T-cell (primary cell): Measurements from ENCODE around the gene OR6J1. TPM values are rescaled to one million over a fixed set of nuclear protein-coding genes. Genes with fewer than 3 reads are reported as not detected.
A peak's percentile ranks its signal among the peaks of the same experiment; 100 is the strongest.
"Not testable (repeated sequence)": the region's sequence is repeated elsewhere in the genome, so short reads cannot be mapped to it uniquely, and the experiment has no call there.

Source experiments
- ATAC-seq, 4 experiments: fragments of 200-7000 bp in 3 of 4; fragments of 150-1000 bp in 1 of 4; cut with Tn5 transposase; replicated peaks in 1 of 4; 1 replicate in 3 of 4; 2 replicates in 1 of 4; pipeline ENCODE4 v1.10.0; 2021; ENCODE audit warnings: moderate library complexity in 3 of 4, mild to moderate bottlenecking in 2 of 4, moderate number of reproducible peaks in 1 of 4
- CTCF ChIA-PET, 2 donors: fragments of 300-600 bp; sonication (Branson Sonifier 250); formaldehyde crosslinking; loops; one replicate each; lab custom pipeline; 2022; ENCODE audit warnings: antibody characterized with exemption in 2 of 2; lab: Charles Lee
- POLR2A ChIA-PET, 2 donors: fragments of 300-600 bp; sonication (Branson Sonifier 250); formaldehyde crosslinking; loops; one replicate each; lab custom pipeline; 2022; ENCODE audit warnings: antibody characterized with exemption in 2 of 2; lab: Charles Lee
- DNase-seq, 35 experiments: peaks; one replicate each; pipeline versions ENCODE4 v3.0.0 to v3.0.0-alpha.2; 2013 to 2023
- H3K27ac ChIP-seq: one replicate; pipeline ENCODE4 v1.5.1; 2013; ENCODE audit warnings: low read length
- H3K27me3 ChIP-seq, 2 experiments: replicated peaks in 1 of 2; 1 replicate in 1 of 2; 2 replicates in 1 of 2; pipeline versions ENCODE4 v1.6.1 to v1.7.0; 2013; ENCODE audit warnings: low read length in 1 of 2, mixed read lengths in 1 of 2; ENCODE audit not compliant: control insufficient read depth in 2 of 2, insufficient read depth in 2 of 2; ENCODE audit errors: extremely low read depth in 1 of 2
- H3K36me3 ChIP-seq, 2 donors: 1 replicate in 1 of 2; 2 replicates in 1 of 2; pipeline versions ENCODE4 v1.6.1 to v1.7.0; 2013; ENCODE audit warnings: low read length in 1 of 2; ENCODE audit not compliant: control insufficient read depth in 2 of 2, insufficient read depth in 1 of 2; ENCODE audit errors: extremely low read depth in 1 of 2
- H3K4me1 ChIP-seq, 2 experiments: 1 replicate in 1 of 2; 2 replicates in 1 of 2; pipeline versions ENCODE4 v1.6.1 to v1.7.0; 2013; ENCODE audit warnings: low read length in 2 of 2, mixed read lengths in 1 of 2; ENCODE audit not compliant: insufficient read depth in 2 of 2, control insufficient read depth in 1 of 2; ENCODE audit errors: extremely low read depth in 1 of 2
- H3K4me3 ChIP-seq, 2 donors: 1 replicate in 1 of 2; 2 replicates in 1 of 2; pipeline versions ENCODE4 v1.5.1 to v1.7.0; 2013; ENCODE audit warnings: mild to moderate bottlenecking in 2 of 2, low read length in 1 of 2, moderate library complexity in 1 of 2; ENCODE audit not compliant: control insufficient read depth in 1 of 2; ENCODE audit errors: extremely low read depth in 1 of 2
- H3K9me3 ChIP-seq: 2 replicates; pipeline ENCODE4 v1.7.0; 2013
- H3K27ac Mint-ChIP-seq, 2 donors: one replicate each; pipeline ENCODE4 v1.8.0; 2020 to 2021; ENCODE audit warnings: mild to moderate bottlenecking in 2 of 2, mixed read lengths in 2 of 2
- H3K27me3 Mint-ChIP-seq, 2 donors: one replicate each; pipeline ENCODE4 v1.8.0; 2021 to 2022; ENCODE audit warnings: mixed read lengths in 2 of 2
- H3K36me3 Mint-ChIP-seq: one replicate; pipeline ENCODE4 v1.8.0; 2021; ENCODE audit warnings: mixed read lengths
- H3K4me1 Mint-ChIP-seq, 3 donors: one replicate each; pipeline ENCODE4 v1.8.0; 2020 to 2022; ENCODE audit warnings: mixed read lengths in 3 of 3, mild to moderate bottlenecking in 1 of 3
- H3K4me3 Mint-ChIP-seq, 3 donors: one replicate each; pipeline ENCODE4 v1.8.0; 2020 to 2022; ENCODE audit warnings: mild to moderate bottlenecking in 3 of 3, mixed read lengths in 3 of 3, moderate library complexity in 3 of 3
- H3K9me3 Mint-ChIP-seq, 3 donors: one replicate each; pipeline ENCODE4 v1.8.0; 2020 to 2022; ENCODE audit warnings: mixed read lengths in 3 of 3
- WGBS: methylation state at CpG from one replicate; pipeline ENCODE4 v1.1.5; 2013; ENCODE audit warnings: missing lambda C conversion rate; ENCODE audit not compliant: insufficient coverage; 5-methylcytosine and 5-hydroxymethylcytosine counted together
- total RNA-seq, 35 experiments: library from RNA in 6 of 35; stranded (reverse) in 6 of 35; fragments of 120-200 nt in 1 of 35; gene quantifications; one replicate each; pipeline versions ENCODE4 v1.2.1 to v1.2.4 and lab custom pipeline; 2013 to 2026

The OR6J1 gene
- total RNA-seq = not detected
- not detected for total RNA-seq (2013)
- total RNA-seq (lab: John Stamatoyannopoulos, UW) = 0 to 0.28 (median 0) reads per million in 29 experiments

- no peak within 1 kb of the TSS for H3K27ac Mint-ChIP-seq
- DNase-seq (no peak), ATAC-seq (no peak)
- no peaks in the 10 kb centered on the region for H3K9me3 Mint-ChIP-seq
- H3K27me3 ChIP-seq = peaks cover 0 to 3% of the 10 kb centered on the region in 2 experiments
- no peaks in the 10 kb centered on the region for H3K4me1 ChIP-seq
- no peak within 1 kb of the TSS for H3K27ac ChIP-seq
- no peaks in the 10 kb centered on the region for H3K27me3 Mint-ChIP-seq
- ChIA-PET POLR2A (interaction anchor here in 1 of 2 donors (0.7 kb wide), 1 partner anchor 74 kb away, joined by 7 read pairs; no protein-coding TSS in a partner anchor), CTCF (interaction anchor here (0.5 to 1.1 kb wide), 3 partner anchors 74 to 644 kb away, joined by 3 to 5 read pairs (median 4); no protein-coding TSS in a partner anchor)
- no peaks in the 10 kb centered on the region for H3K36me3 ChIP-seq
- peaks cover 0 to 5% (median 3%) of the 10 kb centered on the region in 3 donors for H3K4me1 Mint-ChIP-seq
- H3K9me3 ChIP-seq = no peaks in the 10 kb centered on the region
- no peak within 1 kb of the TSS for H3K4me3 ChIP-seq
- WGBS = no CpG with 5 or more reads among the region's 1 CpG
- H3K36me3 Mint-ChIP-seq = no peaks in the 10 kb centered on the region
- H3K4me3 Mint-ChIP-seq = no peak within 1 kb of the TSS
These were observed at the start of gene OR6J1 for GRCh38 chr14:22644305-22644635. TSS of gene OR6J1 (minus strand) at chr14:22644352. CDS start at chr14:22634811, 9,541 bp downstream.

GRCh38 chr14:22692194-22692593 is 48.0 kb upstream of the OR6J1 start:
- ChIA-PET POLR2A (no interaction called here), CTCF (no interaction called here)
- Histone ChIP-seq H3K4me1 (no peaks in the 10 kb centered on the region), H3K4me3 (no peak overlapping the region), H3K27me3 (peaks cover 0 to 10% of the 10 kb centered on the region in 2 experiments), H3K9me3 (no peaks in the 10 kb centered on the region), H3K36me3 (no peaks in the 10 kb centered on the region), H3K27ac (no peak overlapping the region)
- H3K27me3 Mint-ChIP-seq = peaks cover 26 to 43% of the 10 kb centered on the region in 2 donors
- peaks cover 0 to 2% (median 0%) of the 10 kb centered on the region in 3 donors for H3K4me1 Mint-ChIP-seq
- no peak overlapping the region for H3K27ac Mint-ChIP-seq
- ATAC-seq (no peak), DNase-seq (no peak)
- peaks cover 6% of the 10 kb centered on the region for H3K36me3 Mint-ChIP-seq
- peaks cover 20 to 29% (median 21%) of the 10 kb centered on the region in 3 donors for H3K9me3 Mint-ChIP-seq
- H3K4me3 Mint-ChIP-seq = no peak overlapping the region

- WGBS = 100% methylated on average over 1 of the region's 2 CpGs
- H3K9me3 Mint-ChIP-seq = peaks cover 21 to 29% (median 22%) of the 10 kb centered on the region in 3 donors
- ChIA-PET CTCF (no interaction called here), POLR2A (no interaction called here)
- H3K4me3 ChIP-seq = no peak overlapping the region
- peaks cover 0 to 11% of the 10 kb centered on the region in 2 experiments for H3K27me3 ChIP-seq
- H3K4me3 Mint-ChIP-seq = no peak overlapping the region
- no peak overlapping the region for H3K27ac Mint-ChIP-seq
- no peak for DNase-seq
- H3K27me3 Mint-ChIP-seq = peaks cover 25 to 47% of the 10 kb centered on the region in 2 donors
- no peaks in the 10 kb centered on the region for H3K4me1 ChIP-seq
- H3K27ac ChIP-seq = no peak overlapping the region
- peaks cover 6% of the 10 kb centered on the region for H3K36me3 Mint-ChIP-seq
- no peaks in the 10 kb centered on the region for H3K36me3 ChIP-seq
- peaks cover 0 to 2% (median 0%) of the 10 kb centered on the region in 3 donors for H3K4me1 Mint-ChIP-seq
- no peaks in the 10 kb centered on the region for H3K9me3 ChIP-seq
- no peak for ATAC-seq
These were observed 47.0 kb upstream of the OR6J1 start for GRCh38 chr14:22691171-22691570.

DNA sequence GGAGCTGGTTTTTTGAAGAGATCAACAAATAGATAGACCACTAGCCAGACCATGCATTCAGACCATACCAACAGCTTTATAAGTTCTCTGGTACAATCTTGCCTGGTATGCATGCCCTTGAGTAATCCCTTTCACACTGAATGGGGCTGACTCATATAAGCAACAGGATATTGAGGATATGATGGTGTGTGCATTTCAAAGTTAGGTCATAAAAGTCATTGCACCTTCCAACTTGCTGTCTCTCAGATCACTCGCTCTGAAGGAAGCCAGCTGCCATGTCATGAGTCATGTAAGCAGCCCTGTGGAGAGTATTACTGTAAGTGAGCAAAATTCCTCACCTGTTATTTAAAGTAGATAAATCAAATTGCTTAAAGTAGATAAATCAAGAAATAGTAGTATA is 45.0 kb upstream of the OR6J1 start:
- DNase-seq (no peak), ATAC-seq (peak in 1 of 4 experiments; percentile 37)
- H3K27ac Mint-ChIP-seq = no peak overlapping the region
- no peak overlapping the region for H3K4me3 Mint-ChIP-seq
- CTCF ChIA-PET = interaction anchor here in 1 of 2 donors (0.6 kb wide), 1 partner anchor 30 kb away, joined by 3 read pairs; no protein-coding TSS in a partner anchor
- no peak overlapping the region for H3K4me3 ChIP-seq
- H3K27me3 ChIP-seq = peaks cover 0 to 12% of the 10 kb centered on the region in 2 experiments
- POLR2A ChIA-PET = interaction anchor here in 1 of 2 donors (0.6 kb wide), 1 partner anchor 1473 kb away, joined by 6 read pairs; no protein-coding TSS in a partner anchor
- H3K36me3 Mint-ChIP-seq = peaks cover 6% of the 10 kb centered on the region
- peaks cover 0 to 2% (median 0%) of the 10 kb centered on the region in 3 donors for H3K4me1 Mint-ChIP-seq
- H3K9me3 Mint-ChIP-seq = peaks cover 21 to 29% (median 22%) of the 10 kb centered on the region in 3 donors
- H3K4me1 ChIP-seq = no peaks in the 10 kb centered on the region
- H3K36me3 ChIP-seq = no peaks in the 10 kb centered on the region
- H3K9me3 ChIP-seq = no peaks in the 10 kb centered on the region
- WGBS = no CpG with 5 or more reads among the region's 1 CpG
- H3K27me3 Mint-ChIP-seq = peaks cover 23 to 53% of the 10 kb centered on the region in 2 donors
- H3K27ac ChIP-seq = no peak overlapping the region

DNA sequence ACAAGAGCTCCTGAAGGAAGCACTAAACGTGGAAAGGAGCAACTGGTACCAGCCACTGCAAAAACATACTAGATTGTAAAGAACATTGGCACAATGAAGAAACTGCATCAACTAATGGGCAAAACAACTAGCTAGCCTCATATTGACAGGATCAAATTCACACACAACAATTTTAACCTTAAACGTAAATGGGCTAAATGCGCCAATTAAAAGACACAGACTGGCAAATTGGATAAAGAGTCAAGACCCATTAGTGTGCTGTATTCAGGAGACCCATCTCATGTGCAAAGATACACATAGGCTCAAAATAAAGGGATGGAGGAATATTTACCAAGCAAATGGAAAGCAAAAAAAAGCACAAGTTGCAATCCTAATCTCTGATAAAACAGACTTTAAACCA is 43.8 kb upstream of the OR6J1 start:
- H3K36me3 ChIP-seq, H3K9me3 ChIP-seq, DNase-seq, H3K36me3 Mint-ChIP-seq, H3K4me3 Mint-ChIP-seq, H3K27ac Mint-ChIP-seq, ATAC-seq, CTCF ChIA-PET, H3K4me3 ChIP-seq, H3K4me1 Mint-ChIP-seq, POLR2A ChIA-PET, H3K4me1 ChIP-seq, H3K27ac ChIP-seq: not testable (repeated sequence)
- H3K9me3 Mint-ChIP-seq = peaks cover 17 to 25% (median 19%) of the 10 kb centered on the region in 3 donors
- peaks cover 0 to 12% of the 10 kb centered on the region in 2 experiments for H3K27me3 ChIP-seq
- no CpG with 5 or more reads among the region's 3 CpGs for WGBS
- H3K27me3 Mint-ChIP-seq = peaks cover 28 to 49% of the 10 kb centered on the region in 2 donors

DNA sequence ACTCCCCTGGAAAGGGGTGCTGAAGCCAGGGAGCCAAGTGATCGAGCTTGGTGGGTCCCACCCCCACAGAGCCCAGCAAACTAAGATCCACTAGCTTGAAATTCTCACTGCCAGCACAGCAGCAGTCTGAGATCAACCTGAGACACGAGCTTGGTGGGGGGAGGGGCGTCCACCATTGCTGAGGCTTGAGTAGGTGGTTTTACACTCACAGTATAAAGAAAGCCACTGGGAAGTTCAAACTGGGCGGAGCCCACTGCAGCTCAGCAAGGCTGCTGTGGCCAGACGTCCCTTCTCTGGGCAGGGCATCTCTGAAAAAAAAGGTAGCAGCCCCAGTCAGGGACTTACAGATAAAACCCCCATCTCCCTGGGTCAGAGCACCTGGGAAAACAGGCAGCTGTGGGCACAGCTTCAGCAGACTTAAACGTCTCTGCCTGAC is 42.0 kb upstream of the OR6J1 start:
- H3K27ac Mint-ChIP-seq, H3K9me3 ChIP-seq, H3K4me1 Mint-ChIP-seq, H3K4me3 ChIP-seq, H3K36me3 ChIP-seq, H3K27ac ChIP-seq, H3K4me3 Mint-ChIP-seq, ATAC-seq, H3K4me1 ChIP-seq, H3K36me3 Mint-ChIP-seq, POLR2A ChIA-PET: not testable (repeated sequence)
- 23% methylated on average over 3 of the region's 6 CpGs for WGBS
- peaks cover 7 to 11% (median 8%) of the 10 kb centered on the region in 3 donors for H3K9me3 Mint-ChIP-seq
- peaks cover 0 to 12% of the 10 kb centered on the region in 2 experiments for H3K27me3 ChIP-seq
- peak in 1 of 35 experiments; percentile 0 for DNase-seq
- CTCF ChIA-PET = interaction anchor here in 1 of 2 donors (0.7 kb wide), 1 partner anchor 8 kb away, joined by 5 read pairs; no protein-coding TSS in a partner anchor
- H3K27me3 Mint-ChIP-seq = peaks cover 41 to 53% of the 10 kb centered on the region in 2 donors
